ENCODE data around the gene GPR85. TPM values are rescaled to one million over a fixed set of nuclear protein-coding genes. Genes with fewer than 3 reads are reported as not detected.
A peak's percentile ranks its signal among the peaks of the same experiment; 100 is the strongest.

Gene GPR85
- polyA plus RNA-seq, 6 donors from 2014 or later, result not detected

GRCh38 chr7:113099284-113099919, 12.8 kb upstream of the GPR85 start:
- Mint-ChIP-seq H3K36me3 (peaks cover 0 to 11% of the 10 kb centered on the region in 2 donors), H3K27me3 (peaks cover 19 to 52% (median 29%) of the 10 kb centered on the region in 3 donors), H3K27ac (no peak overlapping the region), H3K9me3 (peaks cover 0 to 10% (median 5%) of the 10 kb centered on the region in 7 donors), H3K4me3 (no peak overlapping the region), H3K4me1 (no peaks in the 10 kb centered on the region)
- ATAC-seq (ENCODE audit: low read depth in 2 of 2) (no peak), DNase-seq (no peak)

GRCh38 chr7:113094517-113095249, 8.1 kb upstream of the GPR85 start:
- ATAC-seq (ENCODE audit: low read depth in 2 of 2) (no peak), DNase-seq (no peak)
- Mint-ChIP-seq H3K4me1 (no peaks in the 10 kb centered on the region), H3K27ac (no peak overlapping the region), H3K9me3 (peaks cover 0 to 3% (median 0%) of the 10 kb centered on the region in 7 donors), H3K36me3 (no peaks in the 10 kb centered on the region), H3K27me3 (peaks cover 10 to 35% (median 25%) of the 10 kb centered on the region in 3 donors), H3K4me3 (no peak overlapping the region)

GRCh38 chr7:113093561-113093960, 6.9 kb upstream of the GPR85 start:
- no peak for DNase-seq
- no peak overlapping the region for H3K27ac Mint-ChIP-seq
- no peak overlapping the region for H3K4me3 Mint-ChIP-seq
- H3K9me3 Mint-ChIP-seq, result peaks cover 0 to 3% (median 0%) of the 10 kb centered on the region in 7 donors
- H3K27me3 Mint-ChIP-seq, result peaks cover 10 to 37% (median 25%) of the 10 kb centered on the region in 3 donors
- H3K36me3 Mint-ChIP-seq, result no peaks in the 10 kb centered on the region
- no peak for ATAC-seq (ENCODE audit: low read depth in 2 of 2)
- no peaks in the 10 kb centered on the region for H3K4me1 Mint-ChIP-seq

GRCh38 chr7:113092762-113093161, 6.1 kb upstream of the GPR85 start:
- Mint-ChIP-seq H3K9me3 (peaks cover 0 to 3% (median 0%) of the 10 kb centered on the region in 7 donors), H3K4me1 (no peaks in the 10 kb centered on the region), H3K36me3 (no peaks in the 10 kb centered on the region), H3K27me3 (peaks cover 10 to 43% (median 27%) of the 10 kb centered on the region in 3 donors), H3K4me3 (no peak overlapping the region), H3K27ac (no peak overlapping the region)
- ATAC-seq (ENCODE audit: low read depth in 2 of 2) (no peak), DNase-seq (no peak)

- H3K27me3 Mint-ChIP-seq, result peaks cover 42 to 58% (median 46%) of the 10 kb centered on the region in 3 donors
- peaks cover 0 to 3% (median 0%) of the 10 kb centered on the region in 7 donors for H3K9me3 Mint-ChIP-seq
- DNase-seq (no peak), ATAC-seq (ENCODE audit: low read depth in 2 of 2) (no peak)
- peaks cover 11 to 13% (median 12%) of the 10 kb centered on the region in 3 donors for H3K4me1 Mint-ChIP-seq
- H3K36me3 Mint-ChIP-seq, result no peaks in the 10 kb centered on the region
- no peak overlapping the region for H3K27ac Mint-ChIP-seq
- peak overlapping the region in 6 of 8 donors; percentile 20 to 59 (median 45) for H3K4me3 Mint-ChIP-seq
Measured at GRCh38 chr7:113087071-113087998, 708 bp upstream of the GPR85 start.

GRCh38 chr7:113085781-113086390, 741 bp downstream of the GPR85 start:
- DNase-seq (no peak), ATAC-seq (ENCODE audit: low read depth in 2 of 2) (peak; percentile 21 to 34)
- Mint-ChIP-seq H3K27me3 (peaks cover 36 to 53% (median 39%) of the 10 kb centered on the region in 3 donors), H3K4me1 (peaks cover 11 to 13% (median 12%) of the 10 kb centered on the region in 3 donors), H3K4me3 (peak overlapping the region in 3 of 8 donors; percentile 30 to 50 (median 45)), H3K27ac (no peak overlapping the region), H3K9me3 (peaks cover 0 to 3% (median 0%) of the 10 kb centered on the region in 7 donors), H3K36me3 (no peaks in the 10 kb centered on the region)

- Mint-ChIP-seq H3K9me3 (peaks cover 0 to 3% (median 0%) of the 10 kb centered on the region in 7 donors), H3K36me3 (no peaks in the 10 kb centered on the region), H3K27ac (no peak overlapping the region), H3K4me3 (no peak overlapping the region), H3K4me1 (peaks cover 11 to 13% (median 12%) of the 10 kb centered on the region in 3 donors), H3K27me3 (peaks cover 40 to 61% (median 44%) of the 10 kb centered on the region in 3 donors)
- ATAC-seq (ENCODE audit: low read depth in 2 of 2), result no peak
- DNase-seq, result no peak
Measured at GRCh38 chr7:113084496-113085172, 2.0 kb downstream of the GPR85 start.

- ATAC-seq (ENCODE audit: low read depth in 2 of 2), result no peak
- Mint-ChIP-seq H3K4me3 (peak overlapping the region in 1 of 8 donors; percentile 63), H3K27ac (no peak overlapping the region), H3K36me3 (no peaks in the 10 kb centered on the region), H3K27me3 (peaks cover 43 to 61% (median 48%) of the 10 kb centered on the region in 3 donors), H3K4me1 (peaks cover 11 to 13% (median 12%) of the 10 kb centered on the region in 3 donors), H3K9me3 (peaks cover 0 to 2% (median 0%) of the 10 kb centered on the region in 7 donors)
- DNase-seq, result no peak
Measured at GRCh38 chr7:113083816-113084495, 2.7 kb downstream of the GPR85 start.

GRCh38 chr7:113083132-113083815, 3.4 kb downstream of the GPR85 start:
- DNase-seq, result no peak
- no peak overlapping the region for H3K4me3 Mint-ChIP-seq
- H3K27me3 Mint-ChIP-seq, result peaks cover 43 to 57% (median 48%) of the 10 kb centered on the region in 3 donors
- peaks cover 0 to 2% (median 0%) of the 10 kb centered on the region in 7 donors for H3K9me3 Mint-ChIP-seq
- no peak for ATAC-seq (ENCODE audit: low read depth in 2 of 2)
- H3K36me3 Mint-ChIP-seq, result no peaks in the 10 kb centered on the region
- no peak overlapping the region for H3K27ac Mint-ChIP-seq
- peaks cover 11 to 13% (median 12%) of the 10 kb centered on the region in 3 donors for H3K4me1 Mint-ChIP-seq

GRCh38 chr7:113078331-113078730, 8.3 kb downstream of the GPR85 start:
- no peaks in the 10 kb centered on the region for H3K4me1 Mint-ChIP-seq
- no peak for ATAC-seq (ENCODE audit: low read depth in 2 of 2)
- DNase-seq, result no peak
- no peak overlapping the region for H3K4me3 Mint-ChIP-seq
- no peak overlapping the region for H3K27ac Mint-ChIP-seq
- no peaks in the 10 kb centered on the region for H3K36me3 Mint-ChIP-seq
- peaks cover 19 to 27% (median 20%) of the 10 kb centered on the region in 3 donors for H3K27me3 Mint-ChIP-seq
- no peaks in the 10 kb centered on the region for H3K9me3 Mint-ChIP-seq

- no peaks in the 10 kb centered on the region for H3K9me3 Mint-ChIP-seq
- H3K36me3 Mint-ChIP-seq, result no peaks in the 10 kb centered on the region
- peaks cover 0 to under 1% (median 0%) of the 10 kb centered on the region in 3 donors for H3K4me1 Mint-ChIP-seq
- no peak overlapping the region for H3K4me3 Mint-ChIP-seq
- no peak overlapping the region for H3K27ac Mint-ChIP-seq
- no peak for DNase-seq
- H3K27me3 Mint-ChIP-seq, result peaks cover 13 to 25% (median 19%) of the 10 kb centered on the region in 3 donors
- no peak for ATAC-seq (ENCODE audit: low read depth in 2 of 2)
Measured at GRCh38 chr7:113076703-113077102, 9.9 kb downstream of the GPR85 start.

All from naive B cell (primary cell).